GM12875 (cell line): Measurements from ENCODE around the gene PDCD4.

ENCODE experiments used
- H3K4me3 ChIP-seq: one replicate; pipeline ENCODE4 v1.5.1; 2011; ENCODE audit warnings: low read depth, low read length, control low read depth
- TF ChIP-seq, protein P1 (sequence below): IDR thresholded peaks from 2 replicates; pipeline ENCODE4 v1.5.1; 2011; ENCODE audit warnings: low read depth, mild to moderate bottlenecking, control low read depth, inconsistent platforms, low read length, moderate library complexity, borderline replicate concordance; ENCODE audit not compliant: insufficient read depth

Gene PDCD4

DNA sequence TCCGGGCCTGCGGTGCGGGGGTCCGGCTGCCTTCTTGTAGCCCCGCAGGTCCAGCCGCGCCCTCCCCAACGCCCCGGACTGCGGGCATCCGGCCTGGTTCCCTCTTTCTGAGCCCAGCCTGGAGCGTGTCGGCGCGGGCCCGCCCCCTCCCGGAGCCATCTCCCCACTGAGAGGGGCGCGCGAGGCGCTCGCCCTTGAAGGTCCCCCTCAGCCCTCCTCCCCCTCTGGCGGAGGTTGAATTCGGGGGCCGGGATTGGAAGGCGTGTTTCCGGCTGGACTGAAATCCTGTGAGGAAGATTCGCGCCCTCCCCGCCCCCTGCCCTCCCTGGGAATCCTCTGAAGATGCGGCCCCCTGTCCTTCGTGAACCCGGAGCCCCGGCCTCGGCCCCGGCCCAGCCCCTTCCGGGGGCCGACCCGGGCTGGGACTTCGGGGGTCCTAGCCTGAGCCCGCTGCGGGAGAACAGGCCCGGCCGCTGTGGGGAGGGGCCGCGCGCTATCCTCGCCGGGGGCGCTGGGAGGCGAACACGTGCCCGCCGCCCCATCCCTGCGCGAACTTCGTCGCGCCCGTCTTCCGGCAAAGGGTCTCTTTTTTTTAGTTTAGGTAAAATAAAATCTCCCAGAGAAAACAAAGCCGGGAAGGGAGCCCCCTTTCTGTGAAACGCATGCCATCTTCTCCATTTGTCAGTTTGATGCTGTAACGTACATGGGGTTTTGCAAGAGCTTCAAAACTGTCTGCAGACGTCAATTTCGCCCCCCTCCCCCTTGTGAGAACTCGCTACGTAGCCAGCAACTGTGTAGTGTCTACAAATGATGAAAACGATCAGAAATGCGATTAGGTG is 636 bp downstream of the PDCD4 start:
- TF ChIP-seq, protein P1, sequence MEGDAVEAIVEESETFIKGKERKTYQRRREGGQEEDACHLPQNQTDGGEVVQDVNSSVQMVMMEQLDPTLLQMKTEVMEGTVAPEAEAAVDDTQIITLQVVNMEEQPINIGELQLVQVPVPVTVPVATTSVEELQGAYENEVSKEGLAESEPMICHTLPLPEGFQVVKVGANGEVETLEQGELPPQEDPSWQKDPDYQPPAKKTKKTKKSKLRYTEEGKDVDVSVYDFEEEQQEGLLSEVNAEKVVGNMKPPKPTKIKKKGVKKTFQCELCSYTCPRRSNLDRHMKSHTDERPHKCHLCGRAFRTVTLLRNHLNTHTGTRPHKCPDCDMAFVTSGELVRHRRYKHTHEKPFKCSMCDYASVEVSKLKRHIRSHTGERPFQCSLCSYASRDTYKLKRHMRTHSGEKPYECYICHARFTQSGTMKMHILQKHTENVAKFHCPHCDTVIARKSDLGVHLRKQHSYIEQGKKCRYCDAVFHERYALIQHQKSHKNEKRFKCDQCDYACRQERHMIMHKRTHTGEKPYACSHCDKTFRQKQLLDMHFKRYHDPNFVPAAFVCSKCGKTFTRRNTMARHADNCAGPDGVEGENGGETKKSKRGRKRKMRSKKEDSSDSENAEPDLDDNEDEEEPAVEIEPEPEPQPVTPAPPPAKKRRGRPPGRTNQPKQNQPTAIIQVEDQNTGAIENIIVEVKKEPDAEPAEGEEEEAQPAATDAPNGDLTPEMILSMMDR, result no peak
- H3K4me3 ChIP-seq, result peak overlapping the region; percentile 85

DNA sequence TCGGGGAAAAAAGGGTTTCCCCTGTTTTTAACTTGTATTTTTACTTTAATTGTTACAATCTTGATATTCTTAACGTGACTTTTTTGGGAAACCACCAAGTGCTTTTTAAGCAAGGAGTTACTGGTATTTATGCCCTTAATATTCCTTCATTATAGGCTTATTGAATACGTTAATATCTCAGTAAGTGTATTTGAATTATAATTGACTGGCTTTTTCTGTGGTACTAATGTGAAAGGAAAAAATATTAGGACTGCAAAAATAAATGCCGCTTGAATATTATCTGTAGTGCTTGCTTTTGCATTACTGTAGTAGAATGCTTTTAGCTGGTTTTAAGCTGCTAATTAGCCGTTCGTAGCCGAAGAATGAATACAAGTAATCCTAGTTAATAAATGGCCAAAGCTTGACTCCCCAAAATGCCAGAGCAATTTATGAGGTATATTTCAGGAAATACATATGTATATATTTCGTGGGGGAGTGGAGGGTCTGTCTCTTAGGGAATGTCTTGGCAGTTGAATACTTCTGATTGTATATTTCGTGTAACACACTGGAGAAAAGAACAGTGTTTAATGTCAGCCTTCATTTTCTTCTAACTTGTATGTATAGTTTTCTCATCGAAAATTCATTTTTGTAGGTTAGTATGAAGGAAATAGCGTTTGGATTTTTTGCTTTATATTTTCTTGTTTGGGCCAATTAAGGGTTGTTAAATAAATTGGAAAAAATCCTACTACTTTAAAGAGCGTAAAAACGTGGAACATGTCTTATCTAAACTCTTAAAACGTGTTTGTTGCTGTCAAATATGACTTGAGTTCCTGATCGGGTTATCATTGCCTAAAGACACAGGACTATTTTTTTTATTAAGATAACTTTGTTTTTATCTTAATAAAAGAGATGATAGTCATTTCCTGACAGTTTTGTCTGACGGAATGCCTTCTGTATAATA is 1.5 kb downstream of the PDCD4 start:
- TF ChIP-seq, protein P1, result no peak

DNA sequence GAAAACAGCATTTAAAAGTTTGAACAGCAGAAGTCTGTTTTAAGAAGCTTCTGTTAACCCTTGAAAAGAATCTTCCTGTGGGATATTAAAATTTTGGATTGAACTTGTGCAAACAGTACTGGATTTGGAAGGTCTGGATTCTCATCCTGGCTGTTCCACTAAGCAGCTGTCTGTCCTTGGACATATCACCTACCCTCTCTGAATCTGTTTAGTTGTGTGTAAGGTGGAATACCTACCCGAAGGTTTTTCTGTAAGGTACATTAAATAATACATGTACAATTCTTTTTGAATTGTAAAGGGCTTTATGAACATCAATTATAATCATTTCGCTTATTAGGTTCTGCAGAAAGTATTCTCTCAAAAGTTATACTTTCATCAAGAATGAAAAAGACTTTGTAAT is 2.2 kb downstream of the PDCD4 start:
- peak overlapping the region; percentile 85 for H3K4me3 ChIP-seq
- TF ChIP-seq, protein P1, result no peak

More for the DNA sequence above, 1.5 kb downstream of the PDCD4 start:
- H3K4me3 ChIP-seq, result peak overlapping the region; percentile 85

DNA sequence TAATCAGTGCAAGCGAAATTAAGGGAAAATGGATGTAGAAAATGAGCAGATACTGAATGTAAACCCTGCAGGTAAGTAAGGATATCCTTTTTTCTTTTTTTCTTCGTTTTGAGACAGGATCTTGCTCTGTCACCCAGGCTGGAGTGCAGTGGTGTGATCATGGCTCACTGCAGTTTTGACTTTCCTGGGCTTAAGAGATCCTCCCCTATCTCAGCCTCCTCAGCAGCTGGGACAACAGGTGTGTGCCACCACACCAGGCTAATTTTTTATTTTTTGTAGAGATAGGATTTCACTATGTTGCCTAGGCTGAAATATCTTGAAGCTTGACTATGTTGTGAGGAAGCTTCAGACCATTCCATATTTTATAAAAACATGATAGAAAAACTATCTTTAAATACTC is 4.3 kb downstream of the PDCD4 start:
- TF ChIP-seq, protein P1, result no peak
- H3K4me3 ChIP-seq, result no peak overlapping the region

DNA sequence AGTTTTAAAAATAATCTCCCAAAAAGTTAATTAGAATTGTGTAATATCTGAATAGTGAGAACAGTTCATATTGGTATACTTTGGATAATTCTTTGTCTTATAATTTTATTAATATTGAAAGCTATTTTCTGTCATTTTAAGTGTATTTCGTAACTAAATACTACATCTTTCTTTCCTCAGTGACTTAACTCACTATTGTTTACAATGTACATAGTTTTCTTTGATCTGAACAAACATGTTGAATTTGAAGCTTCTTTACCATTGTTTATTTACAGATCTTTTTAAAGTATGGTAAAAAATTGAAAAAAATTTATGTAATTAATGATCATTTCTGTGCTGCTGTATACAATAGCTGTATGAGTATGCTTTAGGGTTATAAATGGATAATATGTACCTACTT is 5.1 kb downstream of the PDCD4 start:
- TF ChIP-seq, protein P1, result no peak
- H3K4me3 ChIP-seq, result no peak overlapping the region

DNA sequence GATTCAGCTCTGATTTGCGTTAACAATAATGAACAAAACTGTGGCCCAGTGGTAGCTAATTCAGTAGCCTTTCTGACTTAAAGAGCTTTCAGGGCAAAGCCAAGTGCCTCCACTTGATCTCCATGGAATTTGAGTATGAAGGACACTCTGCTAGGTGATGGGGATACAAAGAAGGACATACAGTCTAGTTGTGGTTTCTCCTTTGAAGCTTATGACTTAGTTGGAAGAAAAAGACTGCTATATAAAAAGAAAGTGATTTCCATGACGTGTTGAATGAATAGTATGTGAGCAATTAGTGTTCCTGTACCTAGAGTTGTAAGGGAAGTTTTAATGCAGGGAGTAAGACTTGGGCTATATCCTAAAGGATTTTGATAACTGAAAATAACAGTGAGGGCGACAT is 8.3 kb downstream of the PDCD4 start:
- no peak overlapping the region for H3K4me3 ChIP-seq
- TF ChIP-seq, protein P1, result no peak
